C4-2B (cell line): ENCODE results near the gene FMNL2.

Source experiments
- H3K27ac ChIP-seq: fragments of 450-650 bp; 2 replicates; pipeline ENCODE4 v1.5.1; 2017
- ZFX ChIP-seq: fragments of 450-650 bp; IDR thresholded peaks from 2 replicates; pipeline ENCODE4 v1.6.1; 2017
- TF ChIP-seq, protein P1 (sequence below): fragments of 450-650 bp; conservative IDR thresholded peaks from 2 replicates; pipeline ENCODE4 v1.5.1; 2017; ENCODE audit warnings: mild to moderate bottlenecking

The FMNL2 gene

DNA sequence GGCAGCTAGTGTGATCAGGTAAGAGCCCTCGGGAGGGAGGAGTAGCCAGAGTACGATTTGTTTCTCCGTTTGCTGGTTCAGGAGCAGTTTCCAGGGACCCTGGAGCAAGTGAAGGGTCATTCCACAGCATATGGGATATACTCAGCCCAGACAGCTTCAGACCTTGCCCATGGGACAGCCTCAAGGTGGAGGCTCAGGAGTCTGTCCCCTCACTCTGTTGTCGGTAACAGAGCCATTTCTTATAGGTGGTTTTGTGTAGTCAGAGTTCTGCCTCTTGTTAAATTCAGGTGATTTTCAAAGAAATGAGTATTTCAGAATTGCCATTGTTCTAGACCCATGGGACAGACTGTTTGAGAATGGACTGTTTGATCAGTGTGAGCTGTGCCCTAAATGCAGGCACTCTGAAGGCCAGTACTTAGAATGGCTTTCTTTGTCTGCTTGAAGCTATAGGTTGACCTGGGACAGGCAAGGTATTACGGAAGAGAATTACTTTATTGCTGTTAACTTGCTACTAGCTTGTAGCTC, 15.2 kb downstream of the FMNL2 start:
- H3K27ac ChIP-seq: no peak overlapping the region
- TF ChIP-seq, protein P1, sequence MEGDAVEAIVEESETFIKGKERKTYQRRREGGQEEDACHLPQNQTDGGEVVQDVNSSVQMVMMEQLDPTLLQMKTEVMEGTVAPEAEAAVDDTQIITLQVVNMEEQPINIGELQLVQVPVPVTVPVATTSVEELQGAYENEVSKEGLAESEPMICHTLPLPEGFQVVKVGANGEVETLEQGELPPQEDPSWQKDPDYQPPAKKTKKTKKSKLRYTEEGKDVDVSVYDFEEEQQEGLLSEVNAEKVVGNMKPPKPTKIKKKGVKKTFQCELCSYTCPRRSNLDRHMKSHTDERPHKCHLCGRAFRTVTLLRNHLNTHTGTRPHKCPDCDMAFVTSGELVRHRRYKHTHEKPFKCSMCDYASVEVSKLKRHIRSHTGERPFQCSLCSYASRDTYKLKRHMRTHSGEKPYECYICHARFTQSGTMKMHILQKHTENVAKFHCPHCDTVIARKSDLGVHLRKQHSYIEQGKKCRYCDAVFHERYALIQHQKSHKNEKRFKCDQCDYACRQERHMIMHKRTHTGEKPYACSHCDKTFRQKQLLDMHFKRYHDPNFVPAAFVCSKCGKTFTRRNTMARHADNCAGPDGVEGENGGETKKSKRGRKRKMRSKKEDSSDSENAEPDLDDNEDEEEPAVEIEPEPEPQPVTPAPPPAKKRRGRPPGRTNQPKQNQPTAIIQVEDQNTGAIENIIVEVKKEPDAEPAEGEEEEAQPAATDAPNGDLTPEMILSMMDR: no peak
- no peak for TF ChIP-seq ZFX

DNA sequence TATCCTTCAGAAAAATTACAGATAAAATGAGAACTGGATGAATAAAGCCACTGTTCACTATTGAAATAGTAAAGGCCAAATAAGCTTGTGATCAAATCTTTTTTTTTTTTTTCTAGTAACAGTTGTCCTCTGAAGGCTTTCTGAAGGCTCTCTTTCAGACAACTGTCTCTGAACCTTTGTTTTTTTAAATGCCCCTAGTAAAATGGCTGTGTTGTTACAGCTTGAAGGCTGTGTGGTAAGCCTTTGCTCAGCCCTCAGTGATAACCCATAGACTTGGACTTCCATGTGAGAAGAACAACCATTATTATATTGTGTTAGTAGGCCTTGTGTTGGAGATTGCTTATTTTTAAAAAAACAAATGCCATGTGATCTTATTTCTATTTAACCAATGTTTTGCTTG, 17.6 kb downstream of the FMNL2 start:
- no peak for TF ChIP-seq ZFX
- TF ChIP-seq, protein P1: no peak
- no peak overlapping the region for H3K27ac ChIP-seq

DNA sequence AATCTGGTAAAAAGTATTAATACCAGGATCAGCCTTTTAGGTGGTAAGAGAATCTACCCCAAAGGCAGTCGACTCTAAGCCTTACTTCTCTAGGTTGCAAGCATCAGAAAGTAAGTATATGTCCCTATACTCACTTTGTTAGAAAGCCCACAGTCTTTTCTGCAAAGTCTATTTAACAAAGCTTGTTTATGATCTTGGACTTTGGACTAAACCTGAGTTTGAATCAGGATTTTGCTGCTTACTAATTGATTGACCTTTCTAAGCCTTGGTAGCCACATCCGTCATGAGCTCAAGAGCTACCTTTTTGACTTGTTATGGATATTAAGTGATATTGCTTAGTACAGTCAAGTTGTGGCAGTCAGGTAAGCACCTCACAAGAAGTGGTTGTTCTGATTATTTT, 18.4 kb downstream of the FMNL2 start:
- no peak for TF ChIP-seq ZFX
- TF ChIP-seq, protein P1: no peak
- no peak overlapping the region for H3K27ac ChIP-seq

DNA sequence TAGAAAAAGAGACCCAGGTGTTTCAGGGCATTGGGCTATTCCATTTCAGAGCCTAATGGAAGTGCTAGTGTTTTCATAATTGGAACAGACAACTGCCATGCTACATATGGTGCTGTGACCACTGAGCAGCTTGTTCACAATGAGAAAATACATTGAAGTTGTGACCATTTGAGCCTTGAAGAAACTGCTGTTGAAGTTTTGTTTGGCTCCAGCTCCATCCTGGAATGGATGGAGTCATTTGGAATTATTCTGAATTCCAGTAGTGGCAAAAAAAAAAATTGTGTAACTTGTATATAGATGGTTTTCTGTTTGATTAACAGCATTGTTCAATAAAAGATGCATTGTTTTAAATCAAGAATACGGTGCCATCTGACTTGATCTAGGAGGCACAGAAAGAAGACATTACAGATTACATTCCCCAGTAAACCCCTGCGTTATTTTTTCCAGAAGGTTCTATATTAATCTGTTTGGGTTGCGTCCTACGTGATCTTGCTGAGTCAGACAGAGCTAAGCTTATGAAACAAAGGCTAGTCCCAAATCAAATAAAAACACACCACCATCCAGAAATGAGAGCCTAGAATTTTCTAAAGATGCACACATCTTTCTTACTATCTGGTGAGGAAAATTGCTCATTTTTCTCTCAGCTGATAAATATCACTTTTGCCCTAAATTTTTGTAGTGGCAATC, 19.2 kb downstream of the FMNL2 start:
- H3K27ac ChIP-seq: no peak overlapping the region
- TF ChIP-seq ZFX: no peak
- TF ChIP-seq, protein P1: no peak

DNA sequence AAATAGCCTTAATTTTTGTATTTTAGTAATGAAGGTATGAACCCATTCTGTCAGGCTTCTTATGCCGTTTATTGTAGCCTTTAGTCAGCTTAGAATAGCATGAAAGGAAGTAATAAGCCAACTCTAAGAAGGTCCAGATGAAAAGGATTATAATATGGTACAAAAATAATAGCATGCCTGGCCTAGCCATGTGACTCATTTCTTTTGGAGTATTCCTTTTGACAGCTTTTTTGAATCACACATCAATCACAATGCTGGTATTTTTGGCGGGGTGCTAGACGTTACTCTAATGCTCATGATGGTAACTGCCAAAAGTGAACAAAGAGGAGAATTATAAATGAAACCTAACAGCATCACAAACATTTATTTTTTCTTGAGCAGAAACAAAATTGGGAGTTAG, 19.9 kb downstream of the FMNL2 start:
- TF ChIP-seq ZFX: no peak
- no peak overlapping the region for H3K27ac ChIP-seq

DNA sequence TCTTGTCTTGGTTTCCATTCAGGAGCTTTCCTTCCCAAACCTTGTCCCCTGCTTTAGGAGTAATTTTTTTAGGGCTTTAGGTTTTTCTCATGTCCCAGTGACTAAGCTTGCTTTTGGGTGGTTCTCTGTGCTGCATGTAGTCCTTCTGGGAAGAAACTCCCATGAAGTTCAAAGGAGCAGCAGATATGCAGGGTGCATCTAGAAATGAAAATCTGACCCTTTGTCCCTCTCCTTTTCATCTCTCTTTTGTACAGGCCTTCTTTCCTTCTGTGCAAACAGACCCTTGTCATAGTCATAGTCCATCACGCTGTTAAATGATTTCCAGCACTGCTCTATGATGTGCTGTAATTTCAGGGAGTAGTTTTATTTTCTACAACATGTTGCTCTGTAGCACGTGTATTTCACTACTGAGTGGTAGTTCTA, 20.4 kb downstream of the FMNL2 start:
- H3K27ac ChIP-seq: no peak overlapping the region
- TF ChIP-seq ZFX: no peak
- TF ChIP-seq, protein P1: no peak

DNA sequence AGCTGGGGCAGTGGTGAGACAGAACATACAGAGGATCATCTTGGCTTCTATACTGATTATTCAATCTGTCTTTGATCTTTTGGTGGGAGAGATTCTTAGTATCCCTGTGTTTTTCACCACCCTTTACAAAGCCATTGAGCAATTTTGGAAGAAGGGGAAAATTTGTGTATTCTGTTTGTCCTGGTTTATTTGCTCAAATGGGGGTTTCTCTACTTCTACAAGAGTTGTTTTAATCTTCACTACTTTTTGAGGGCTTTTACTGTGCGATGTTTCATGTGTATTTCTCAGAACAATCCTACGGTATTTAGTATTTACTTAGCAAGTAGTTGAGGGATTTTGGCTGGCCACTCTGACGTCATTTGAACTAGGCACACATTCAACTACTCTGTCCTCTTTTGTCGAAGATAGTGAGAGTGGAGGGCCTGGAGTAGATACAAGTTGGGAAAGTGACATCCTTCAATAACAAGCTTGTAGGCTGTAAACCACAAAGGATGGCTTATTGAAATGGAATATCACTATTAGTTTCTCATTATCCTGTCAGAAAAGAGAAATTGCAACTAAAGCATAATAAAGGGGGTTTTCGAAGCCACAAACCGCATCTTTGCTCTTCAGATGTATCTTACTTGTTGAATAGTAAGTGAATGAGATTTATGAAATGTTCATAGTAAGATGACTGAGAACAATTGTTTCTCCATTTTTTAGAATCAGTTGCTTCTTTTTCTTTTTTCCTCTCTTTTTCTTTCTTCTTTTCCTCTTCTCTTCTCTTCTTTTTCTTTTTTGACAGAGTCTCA, 24.8 kb downstream of the FMNL2 start:
- TF ChIP-seq ZFX: no peak
- TF ChIP-seq, protein P1: no peak
- H3K27ac ChIP-seq: no peak overlapping the region

DNA sequence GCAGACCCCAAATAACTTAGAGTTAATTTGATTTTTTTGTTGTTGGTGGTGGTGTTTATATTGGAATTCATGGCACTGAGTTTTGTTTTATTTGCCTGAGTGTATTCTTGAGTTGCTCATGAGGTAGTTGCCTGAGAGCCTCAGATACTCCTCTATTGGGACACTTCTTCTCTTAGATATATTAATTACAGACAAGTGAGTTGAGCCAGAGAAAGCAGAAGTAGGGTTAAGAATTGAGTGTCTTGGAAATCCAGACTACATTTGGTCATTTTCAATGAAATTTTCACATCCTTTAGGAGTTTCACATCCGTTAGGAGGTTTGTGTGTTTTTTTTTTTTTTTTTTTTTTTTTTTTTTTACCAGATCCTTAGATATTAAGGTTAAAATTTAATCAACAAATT, 29.0 kb downstream of the FMNL2 start:
- TF ChIP-seq ZFX: no peak
- TF ChIP-seq, protein P1: no peak
- H3K27ac ChIP-seq: no peak overlapping the region
